GM18519 (cell line): Measurements from ENCODE around the gene CYREN.

Experiments
- ATAC-seq: cut with Tn5 transposase; IDR thresholded peaks from one replicate; pipeline ENCODE4 v1.9.1; 2021; ENCODE audit warnings: mild to moderate bottlenecking, moderate library complexity; ENCODE audit not compliant: unreplicated experiment, low FRiP score

CYREN gene

GRCh38 chr7:135197906-135198655, 27.6 kb upstream of the CYREN start:
- ATAC-seq: no peak

GRCh38 chr7:135197343-135197742, 26.8 kb upstream of the CYREN start:
- no peak for ATAC-seq

GRCh38 chr7:135195968-135196629, 25.6 kb upstream of the CYREN start:
- ATAC-seq: no peak

- ATAC-seq: no peak
These were observed 24.6 kb upstream of the CYREN start for GRCh38 chr7:135195156-135195555.

- ATAC-seq: no peak
These were observed 24.1 kb upstream of the CYREN start for GRCh38 chr7:135194494-135195095.

GRCh38 chr7:135193615-135194081, 23.1 kb upstream of the CYREN start:
- no peak for ATAC-seq

- ATAC-seq: no peak
These were observed 22.5 kb upstream of the CYREN start for GRCh38 chr7:135192914-135193536.

GRCh38 chr7:135190703-135191102, 20.2 kb upstream of the CYREN start:
- ATAC-seq: no peak

GRCh38 chr7:135189961-135190360, 19.5 kb upstream of the CYREN start:
- no peak for ATAC-seq

GRCh38 chr7:135189221-135189662, 18.7 kb upstream of the CYREN start:
- ATAC-seq: no peak

- ATAC-seq: no peak
These were observed 17.9 kb upstream of the CYREN start for GRCh38 chr7:135188298-135188984.

GRCh38 chr7:135186841-135187253, 16.3 kb upstream of the CYREN start:
- ATAC-seq: peak; percentile 53

GRCh38 chr7:135186261-135186540, 15.7 kb upstream of the CYREN start:
- ATAC-seq: no peak

GRCh38 chr7:135185471-135186260, 15.2 kb upstream of the CYREN start:
- ATAC-seq: no peak

GRCh38 chr7:135184254-135184841, 13.8 kb upstream of the CYREN start:
- ATAC-seq: no peak

GRCh38 chr7:135183478-135183877, 13.0 kb upstream of the CYREN start:
- no peak for ATAC-seq

GRCh38 chr7:135181929-135182678, 11.6 kb upstream of the CYREN start:
- no peak for ATAC-seq

GRCh38 chr7:135181261-135181928, 10.9 kb upstream of the CYREN start:
- no peak for ATAC-seq
